Measurements from ENCODE around the gene ZBED4.

Gene ZBED4

DNA sequence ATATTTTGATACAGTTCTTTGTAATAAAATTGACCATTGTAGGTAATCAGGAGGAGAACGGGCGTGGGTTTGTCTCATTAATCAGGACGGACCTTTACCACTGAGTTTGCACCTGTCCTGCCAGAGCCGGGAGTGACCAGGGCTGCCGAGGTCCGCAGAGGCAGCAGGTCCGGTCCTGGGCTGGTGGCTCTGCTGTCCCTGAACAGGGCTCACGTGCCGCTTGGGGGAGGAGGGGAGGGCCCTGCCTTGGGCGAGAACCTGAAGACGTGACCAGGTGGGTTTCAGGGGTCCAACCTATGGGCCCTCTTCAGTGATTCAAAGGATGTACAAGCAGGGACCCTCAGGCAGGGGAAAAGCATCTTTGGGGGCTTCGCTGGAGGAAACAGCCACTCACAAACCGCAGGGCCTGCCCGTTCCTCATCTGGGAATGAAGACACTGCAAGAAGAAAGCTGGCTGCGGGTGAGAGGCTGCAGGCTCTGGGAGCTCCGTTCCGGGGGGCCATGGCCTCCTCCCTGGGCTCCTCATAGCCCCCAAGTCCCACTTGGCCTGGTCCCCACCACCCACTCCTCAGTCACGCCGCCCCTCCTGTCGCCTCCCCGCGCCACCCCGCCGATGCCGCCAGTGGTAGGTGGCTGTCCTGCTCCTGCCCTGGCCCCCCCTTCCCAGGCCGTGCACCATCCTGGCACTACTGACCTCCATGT, 74.0 kb downstream of the ZBED4 start:
- Mint-ChIP-seq H3K27ac (no peak overlapping the region), H3K9me3 (no peaks in the 10 kb centered on the region), H3K36me3 (ENCODE audit: low read depth) (peaks cover 41% of the 10 kb centered on the region), H3K4me3 (no peak overlapping the region), H3K4me1 (ENCODE audit: low read depth) (peaks cover 34% of the 10 kb centered on the region), H3K27me3 (peaks cover 19% of the 10 kb centered on the region)
- intact Hi-C loops (cut with micrococcal nuclease), result loop anchor here (5.0 kb wide), 1 partner anchor 160 kb away; no protein-coding TSS in a partner anchor

DNA sequence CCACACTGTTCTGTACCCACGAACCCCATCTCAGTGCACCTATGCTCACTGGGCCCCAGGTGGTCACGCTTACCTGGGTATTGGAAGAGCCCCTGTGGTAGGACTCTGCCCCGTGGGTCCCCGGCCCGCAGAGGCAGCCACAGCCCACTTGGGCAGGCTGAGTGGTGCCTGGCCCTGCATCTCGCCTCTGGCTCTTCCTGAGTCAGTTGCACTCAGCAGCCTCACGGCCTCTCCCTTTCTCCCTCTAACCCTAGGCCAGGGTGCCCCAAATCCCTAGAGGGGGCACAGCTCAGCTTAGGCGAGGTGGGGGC, 74.5 kb downstream of the ZBED4 start:
- intact Hi-C loops (cut with micrococcal nuclease), result loop anchor here (5.0 kb wide), 1 partner anchor 161 kb away; no protein-coding TSS in a partner anchor
- no peaks in the 10 kb centered on the region for H3K9me3 Mint-ChIP-seq
- peaks cover 40% of the 10 kb centered on the region for H3K36me3 Mint-ChIP-seq (ENCODE audit: low read depth)
- H3K27me3 Mint-ChIP-seq, result peaks cover 19% of the 10 kb centered on the region
- H3K4me1 Mint-ChIP-seq (ENCODE audit: low read depth), result peaks cover 39% of the 10 kb centered on the region
- H3K27ac Mint-ChIP-seq, result no peak overlapping the region
- no peak overlapping the region for H3K4me3 Mint-ChIP-seq

DNA sequence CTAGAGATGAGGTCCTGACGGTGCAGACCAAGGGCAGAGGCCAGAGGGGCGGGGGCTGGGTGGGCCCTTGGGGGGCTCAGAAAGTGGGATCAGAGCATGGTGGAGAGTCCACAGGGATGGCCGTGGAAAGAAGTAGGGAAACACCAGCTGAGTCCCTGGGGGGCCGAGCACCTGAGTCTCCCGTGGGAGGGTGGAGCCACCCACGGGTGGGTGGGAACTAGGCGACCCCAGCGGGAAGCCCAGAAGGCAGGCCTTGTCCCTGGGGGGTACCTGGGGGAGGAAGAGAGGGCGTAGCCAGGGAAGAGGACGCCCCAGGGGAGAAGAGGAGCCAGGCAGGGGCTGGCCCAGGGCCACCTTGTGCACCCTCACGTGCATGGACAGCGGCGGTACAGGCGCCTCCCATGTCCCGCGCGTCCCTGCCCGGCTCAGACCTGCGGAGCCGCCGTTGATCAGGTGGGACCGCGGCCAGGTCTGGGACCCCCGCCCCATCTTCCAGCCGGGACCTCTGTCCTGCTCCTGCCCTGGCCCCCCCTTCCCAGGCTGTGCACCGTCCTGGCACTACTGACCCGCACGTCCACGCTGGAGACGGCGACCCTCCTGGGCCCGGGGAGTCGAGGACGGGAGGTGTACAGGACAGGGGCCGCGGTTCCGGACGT, 75.0 kb downstream of the ZBED4 start:
- Mint-ChIP-seq H3K4me1 (ENCODE audit: low read depth) (peaks cover 45% of the 10 kb centered on the region), H3K4me3 (peak overlapping the region; percentile 49), H3K9me3 (no peaks in the 10 kb centered on the region), H3K36me3 (ENCODE audit: low read depth) (peaks cover 40% of the 10 kb centered on the region), H3K27ac (no peak overlapping the region), H3K27me3 (peaks cover 19% of the 10 kb centered on the region)
- intact Hi-C loops (cut with micrococcal nuclease), result loop anchor here (5.0 kb wide), 1 partner anchor 161 kb away; no protein-coding TSS in a partner anchor

DNA sequence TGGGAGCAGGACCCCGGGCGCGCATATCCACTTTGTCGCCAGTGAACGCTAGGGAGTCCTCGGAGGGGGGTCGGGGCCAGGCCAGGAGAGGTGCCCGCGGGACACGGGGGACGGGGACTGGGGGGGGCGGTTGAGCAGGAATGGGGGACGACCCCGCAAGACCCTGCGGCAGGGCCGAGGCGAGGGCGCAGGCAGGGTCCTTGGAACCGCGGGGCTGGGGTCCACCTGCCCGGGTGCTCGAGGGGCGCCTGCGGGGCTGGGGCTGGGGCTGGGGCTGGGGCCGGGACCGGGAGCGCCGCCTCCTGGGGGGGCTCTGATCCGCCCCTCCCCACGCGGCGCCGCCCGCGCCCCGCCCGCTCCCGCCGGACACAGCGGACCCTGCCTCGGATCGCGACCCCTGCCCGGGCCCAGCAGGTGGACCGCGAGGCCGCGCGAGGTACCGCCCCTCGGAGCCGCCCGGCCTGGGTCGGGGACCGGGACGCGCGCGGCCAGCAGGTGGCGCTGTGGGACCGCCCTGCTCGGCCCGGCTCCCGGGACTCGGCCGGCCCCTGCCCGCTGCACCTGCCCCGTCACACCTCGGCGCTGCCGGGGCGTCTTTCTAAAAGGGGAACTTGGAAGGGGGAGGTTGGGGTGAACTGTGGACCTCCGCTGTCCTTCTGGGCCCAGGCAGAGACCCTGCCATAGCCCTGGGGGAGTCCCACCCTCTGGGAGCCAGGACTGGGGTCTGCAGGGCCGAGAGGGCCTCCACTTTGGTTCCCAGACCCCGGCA, 75.8 kb downstream of the ZBED4 start:
- intact Hi-C loops (cut with micrococcal nuclease), result loop anchor here (5.0 kb wide), 1 partner anchor 162 kb away; no protein-coding TSS in a partner anchor
- Mint-ChIP-seq H3K36me3 (ENCODE audit: low read depth) (peaks cover 40% of the 10 kb centered on the region), H3K27ac (no peak overlapping the region), H3K27me3 (peaks cover 19% of the 10 kb centered on the region), H3K4me1 (ENCODE audit: low read depth) (peaks cover 51% of the 10 kb centered on the region), H3K4me3 (no peak overlapping the region), H3K9me3 (no peaks in the 10 kb centered on the region)

DNA sequence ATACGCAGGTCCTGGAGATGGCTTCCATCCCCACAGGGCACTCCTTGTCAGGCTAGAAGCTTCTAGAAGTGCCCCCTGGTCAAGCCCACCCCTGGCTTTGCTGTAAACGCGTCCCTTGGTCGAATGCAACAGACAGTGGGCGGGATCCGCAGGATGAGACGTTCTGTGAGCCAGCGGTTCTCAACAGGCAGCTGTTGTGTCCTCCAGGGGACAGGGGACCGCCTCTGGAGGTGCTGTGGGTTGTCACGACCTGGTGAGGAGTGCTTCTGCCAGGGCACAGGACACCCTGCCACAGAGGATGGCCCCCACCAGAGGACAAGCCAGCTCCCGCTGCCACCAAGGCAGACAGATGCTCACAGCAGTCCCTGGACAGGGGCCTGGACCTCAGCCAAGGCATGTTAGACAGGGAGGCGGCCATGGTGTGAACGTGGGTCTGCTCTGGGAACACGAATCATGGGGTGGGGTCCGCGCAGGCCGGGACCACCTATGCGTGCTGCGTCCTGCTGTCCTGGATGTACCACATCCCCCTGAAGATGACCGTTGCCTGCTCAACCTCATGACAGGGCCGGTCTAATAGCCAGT, 76.4 kb downstream of the ZBED4 start:
- H3K9me3 Mint-ChIP-seq, result no peaks in the 10 kb centered on the region
- peaks cover 49% of the 10 kb centered on the region for H3K4me1 Mint-ChIP-seq (ENCODE audit: low read depth)

DNA sequence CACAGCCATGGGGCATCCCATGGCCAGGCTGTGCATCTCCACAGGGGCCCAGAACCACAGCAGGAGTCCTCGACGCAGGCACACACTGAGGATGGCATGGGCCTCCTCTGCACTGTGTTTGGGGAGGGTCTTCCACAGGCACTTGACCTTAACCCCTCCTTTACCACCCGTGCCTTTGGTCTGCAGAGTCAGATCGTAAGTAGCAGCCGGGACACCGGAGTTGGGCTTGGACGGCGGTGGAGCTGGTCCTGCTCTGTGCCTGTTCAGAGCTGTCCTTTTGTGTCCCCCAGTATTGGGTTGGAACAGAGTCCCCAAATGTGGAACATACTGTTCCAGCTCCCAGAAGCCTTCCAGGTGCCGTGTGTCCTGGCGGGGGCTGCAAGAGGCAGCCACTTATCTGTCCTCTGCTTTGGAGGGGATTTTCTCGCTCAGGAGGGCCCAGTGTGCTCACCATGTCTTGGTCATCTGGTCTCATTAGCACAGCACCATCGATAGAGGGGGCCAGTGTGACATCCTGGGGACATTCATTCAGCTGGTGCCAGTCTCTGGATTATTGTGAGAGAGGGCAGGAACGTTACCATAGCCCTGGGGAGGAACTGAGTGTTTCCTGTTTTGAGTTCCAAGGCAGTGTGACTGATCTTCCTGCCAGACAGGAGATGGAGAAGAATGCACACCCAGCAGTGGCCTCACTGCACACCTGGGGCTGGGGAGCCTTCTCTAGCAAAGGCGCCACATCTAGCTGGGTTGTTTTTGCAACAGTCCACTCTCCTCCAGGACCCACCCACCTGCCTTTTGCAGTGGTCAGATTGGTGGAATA, 77.2 kb downstream of the ZBED4 start:
- H3K4me1 Mint-ChIP-seq (ENCODE audit: low read depth), result peaks cover 42% of the 10 kb centered on the region
- peak overlapping the region; percentile 80 for H3K27ac Mint-ChIP-seq
- intact Hi-C loops (cut with micrococcal nuclease), result loop anchor here (1.0 to 10.0 kb wide), 5 partner anchors 29 to 274 kb away; partner anchors contain the start of genes PIM3 and SELENOO
- H3K36me3 Mint-ChIP-seq (ENCODE audit: low read depth), result peaks cover 43% of the 10 kb centered on the region
- H3K4me3 Mint-ChIP-seq, result no peak overlapping the region
- no peaks in the 10 kb centered on the region for H3K9me3 Mint-ChIP-seq
- H3K27me3 Mint-ChIP-seq, result peaks cover 19% of the 10 kb centered on the region

More for the DNA sequence above, 76.4 kb downstream of the ZBED4 start:
- Mint-ChIP-seq H3K27me3 (peaks cover 19% of the 10 kb centered on the region), H3K4me3 (no peak overlapping the region), H3K27ac (no peak overlapping the region), H3K36me3 (ENCODE audit: low read depth) (peaks cover 43% of the 10 kb centered on the region)
- intact Hi-C loops (cut with micrococcal nuclease), result loop anchor here (5.0 to 10.0 kb wide), 3 partner anchors 42 to 275 kb away; partner anchors contain the start of gene SELENOO

DNA sequence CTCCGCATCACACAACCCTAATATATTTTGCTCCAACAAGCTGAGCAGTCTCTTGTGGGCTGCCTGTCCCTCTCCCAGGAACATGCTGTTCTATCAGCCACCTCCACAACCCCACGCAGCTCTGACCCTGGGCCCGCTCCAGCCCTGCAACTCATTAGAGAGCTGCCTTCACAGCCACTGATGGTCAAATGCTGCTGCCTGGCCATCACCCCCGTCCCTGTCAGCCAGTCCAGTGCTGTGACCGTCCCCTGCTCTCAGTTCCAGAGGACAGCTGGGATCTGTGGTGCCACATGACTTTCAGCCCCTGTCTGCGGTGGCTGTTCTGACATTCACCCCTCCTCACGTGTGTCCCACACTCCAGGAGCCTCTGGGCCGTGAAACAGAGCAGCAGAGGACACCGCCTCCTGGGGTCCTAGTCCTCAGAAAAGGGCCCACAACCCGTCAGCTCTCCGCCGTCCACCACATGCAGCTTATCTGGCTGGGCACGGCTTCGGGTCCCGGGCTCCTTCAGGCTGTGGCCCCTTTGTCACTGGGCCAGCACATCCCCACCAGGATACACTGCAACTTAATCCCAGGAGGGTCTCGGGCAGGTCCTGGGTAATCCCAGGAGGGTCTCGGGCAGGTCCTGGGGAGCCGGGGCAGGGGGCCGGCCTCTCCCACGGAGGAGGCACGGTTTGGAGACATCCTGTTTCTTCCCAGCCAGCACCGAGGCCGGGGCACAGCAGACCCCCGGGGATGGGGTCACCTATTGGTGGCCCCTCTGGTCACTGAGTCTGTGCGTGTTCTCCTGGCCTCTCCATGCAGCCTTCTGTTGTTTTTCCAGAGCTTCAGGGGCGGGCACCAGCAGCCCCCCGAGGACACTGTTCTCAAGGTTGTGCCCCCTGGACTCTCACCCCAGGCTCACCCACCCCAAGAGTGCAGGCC, 79.9 kb downstream of the ZBED4 start:
- H3K36me3 Mint-ChIP-seq (ENCODE audit: low read depth), result peaks cover 21% of the 10 kb centered on the region
- H3K9me3 Mint-ChIP-seq, result no peaks in the 10 kb centered on the region
- intact Hi-C loops (cut with micrococcal nuclease), result loop anchor here (5.0 to 10.0 kb wide), 2 partner anchors 39 to 271 kb away; partner anchors contain the start of gene SELENOO
- H3K27me3 Mint-ChIP-seq, result peaks cover 11% of the 10 kb centered on the region
- H3K4me1 Mint-ChIP-seq (ENCODE audit: low read depth), result peaks cover 58% of the 10 kb centered on the region
- peak overlapping the region; percentile 95 for H3K27ac Mint-ChIP-seq
- peak overlapping the region; percentile 83 for H3K4me3 Mint-ChIP-seq

DNA sequence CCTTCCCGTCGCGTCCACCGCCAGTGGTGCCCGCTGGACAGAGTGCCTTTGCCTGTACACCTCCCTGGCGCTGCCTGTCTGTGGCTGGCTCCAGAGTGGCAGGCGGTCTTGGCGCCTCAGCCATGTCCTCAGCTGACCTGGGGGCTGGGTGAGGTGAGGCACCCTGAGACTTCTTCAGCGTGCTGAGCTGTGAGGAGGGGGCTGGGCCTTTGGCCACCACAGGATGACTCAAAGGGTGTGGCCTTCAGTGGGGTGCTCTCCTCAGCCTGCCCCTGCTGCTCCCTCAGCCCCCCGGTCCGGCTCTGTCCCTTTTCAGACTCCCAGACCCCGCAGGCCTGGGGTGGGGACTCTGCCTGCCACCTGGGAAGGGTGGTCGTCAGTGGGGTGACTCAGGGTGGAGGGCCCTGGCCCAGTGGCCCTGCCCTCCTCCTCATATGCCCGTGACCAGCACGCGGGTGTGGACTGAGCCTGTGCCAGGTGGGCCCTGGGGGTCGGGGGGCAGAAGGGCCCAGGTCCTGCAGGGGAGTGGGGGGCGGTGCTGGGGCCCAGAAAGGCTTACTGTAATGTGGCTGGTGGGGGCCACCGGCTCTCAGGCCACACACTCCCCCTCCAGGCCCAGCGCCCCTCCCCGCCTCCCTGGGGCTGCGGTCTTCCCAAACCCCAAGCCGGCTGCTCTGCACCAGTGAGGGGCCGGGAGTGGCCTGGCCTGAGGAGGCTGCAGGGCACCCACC, 80.7 kb downstream of the ZBED4 start:
- Mint-ChIP-seq H3K27me3 (peaks cover 8% of the 10 kb centered on the region), H3K4me1 (ENCODE audit: low read depth) (peaks cover 66% of the 10 kb centered on the region), H3K4me3 (peak overlapping the region; percentile 83), H3K9me3 (no peaks in the 10 kb centered on the region), H3K36me3 (ENCODE audit: low read depth) (peaks cover 21% of the 10 kb centered on the region), H3K27ac (peak overlapping the region; percentile 95)
- intact Hi-C loops (cut with micrococcal nuclease), result loop anchor here (5.0 to 10.0 kb wide), 2 partner anchors 38 to 270 kb away; partner anchors contain the start of gene SELENOO

DNA sequence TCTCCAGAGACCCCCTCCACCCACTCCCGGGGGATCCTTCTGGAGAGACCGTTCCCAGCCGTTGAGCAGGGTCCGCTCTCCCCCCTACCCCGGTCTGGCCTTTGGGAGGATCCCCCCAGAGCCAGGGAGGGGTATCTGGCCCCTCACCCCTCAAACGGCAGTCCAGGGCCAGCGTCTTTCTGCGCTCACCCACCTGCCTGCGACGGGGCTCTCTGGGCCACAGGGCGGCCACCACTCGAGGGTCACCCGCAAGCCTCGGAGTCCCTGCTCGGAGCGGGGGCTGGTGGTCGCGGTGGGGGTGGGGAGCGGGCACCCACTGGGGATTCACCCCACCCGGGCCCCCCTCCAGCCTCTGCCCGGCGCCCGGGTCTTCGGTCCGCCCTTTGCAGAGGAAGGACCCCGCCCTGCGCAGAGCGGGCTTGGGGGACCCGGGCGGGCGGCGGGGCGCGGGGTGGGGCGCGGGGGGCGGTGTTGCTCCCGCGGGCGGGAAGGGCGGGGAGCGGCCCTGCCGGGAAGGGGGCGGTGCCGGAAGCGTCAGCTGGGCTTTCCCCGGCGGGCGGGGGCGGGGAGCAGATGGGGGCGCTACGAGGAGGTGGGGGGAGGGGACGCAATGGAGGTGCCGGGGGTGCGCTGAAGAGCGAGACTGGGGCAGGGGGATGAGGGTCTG, 81.4 kb downstream of the ZBED4 start:
- peaks cover 73% of the 10 kb centered on the region for H3K4me1 Mint-ChIP-seq (ENCODE audit: low read depth)

DNA sequence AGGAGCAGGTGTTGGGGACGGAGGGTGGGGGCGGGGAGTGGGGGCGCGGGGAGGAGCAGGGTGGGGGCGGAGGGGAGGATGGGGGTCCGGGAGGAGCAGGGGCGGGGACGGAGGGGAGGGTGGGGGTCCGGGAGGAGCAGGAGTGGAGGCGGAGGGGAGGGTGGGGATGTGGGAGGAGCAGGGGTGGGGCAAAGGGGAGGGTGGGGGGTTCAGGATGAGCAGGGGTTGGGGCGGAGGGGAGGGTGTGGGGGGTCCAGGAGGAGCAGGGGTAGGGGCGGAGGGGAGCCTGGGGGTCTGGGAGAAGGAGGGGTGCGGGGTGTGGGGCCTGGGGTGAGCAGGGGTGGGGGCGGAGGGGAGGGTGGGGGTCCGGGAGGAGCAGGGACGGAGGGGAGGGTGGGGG, 81.9 kb downstream of the ZBED4 start:
- Mint-ChIP-seq H3K4me3 (peak overlapping the region; percentile 59), H3K9me3 (no peaks in the 10 kb centered on the region), H3K27ac (peak overlapping the region; percentile 95), H3K4me1 (ENCODE audit: low read depth) (peaks cover 75% of the 10 kb centered on the region), H3K27me3 (peaks cover 7% of the 10 kb centered on the region), H3K36me3 (ENCODE audit: low read depth) (peaks cover 21% of the 10 kb centered on the region)
- intact Hi-C loops (cut with micrococcal nuclease), result loop anchor here (10.0 kb wide), 1 partner anchor 269 kb away; the partner anchor contains the start of gene SELENOO

More for the DNA sequence above, 81.4 kb downstream of the ZBED4 start:
- peak overlapping the region; percentile 95 for H3K27ac Mint-ChIP-seq
- peak overlapping the region; percentile 83 for H3K4me3 Mint-ChIP-seq
- intact Hi-C loops (cut with micrococcal nuclease), result loop anchor here (5.0 to 10.0 kb wide), 2 partner anchors 37 to 270 kb away; partner anchors contain the start of gene SELENOO
- H3K9me3 Mint-ChIP-seq, result no peaks in the 10 kb centered on the region
- peaks cover 10% of the 10 kb centered on the region for H3K27me3 Mint-ChIP-seq
- peaks cover 21% of the 10 kb centered on the region for H3K36me3 Mint-ChIP-seq (ENCODE audit: low read depth)
